A172 (cell line): ENCODE data around the gene C18orf54. TPM values are rescaled to one million over a fixed set of nuclear protein-coding genes. Genes with fewer than 3 reads are reported as not detected.
"Not testable (repeated sequence)": the region's sequence is repeated elsewhere in the genome, so short reads cannot be mapped to it uniquely, and the experiment has no call there.

Experiments used
- DNase-seq: peaks from one replicate; pipeline ENCODE4 v3.0.0-alpha.2; 2015; ENCODE audit warnings: low spot score
- total RNA-seq: library from RNA; depleted of rRNA; stranded (reverse); fragments of >200 nt; shearing (Covaris generic); gene quantifications from 2 replicates; pipeline ENCODE4 v1.2.3, GENCODE V29; 2014; rRNA removed

Gene C18orf54
- total RNA-seq: 4.8 and 5.7 TPM in 2 replicates

DNA sequence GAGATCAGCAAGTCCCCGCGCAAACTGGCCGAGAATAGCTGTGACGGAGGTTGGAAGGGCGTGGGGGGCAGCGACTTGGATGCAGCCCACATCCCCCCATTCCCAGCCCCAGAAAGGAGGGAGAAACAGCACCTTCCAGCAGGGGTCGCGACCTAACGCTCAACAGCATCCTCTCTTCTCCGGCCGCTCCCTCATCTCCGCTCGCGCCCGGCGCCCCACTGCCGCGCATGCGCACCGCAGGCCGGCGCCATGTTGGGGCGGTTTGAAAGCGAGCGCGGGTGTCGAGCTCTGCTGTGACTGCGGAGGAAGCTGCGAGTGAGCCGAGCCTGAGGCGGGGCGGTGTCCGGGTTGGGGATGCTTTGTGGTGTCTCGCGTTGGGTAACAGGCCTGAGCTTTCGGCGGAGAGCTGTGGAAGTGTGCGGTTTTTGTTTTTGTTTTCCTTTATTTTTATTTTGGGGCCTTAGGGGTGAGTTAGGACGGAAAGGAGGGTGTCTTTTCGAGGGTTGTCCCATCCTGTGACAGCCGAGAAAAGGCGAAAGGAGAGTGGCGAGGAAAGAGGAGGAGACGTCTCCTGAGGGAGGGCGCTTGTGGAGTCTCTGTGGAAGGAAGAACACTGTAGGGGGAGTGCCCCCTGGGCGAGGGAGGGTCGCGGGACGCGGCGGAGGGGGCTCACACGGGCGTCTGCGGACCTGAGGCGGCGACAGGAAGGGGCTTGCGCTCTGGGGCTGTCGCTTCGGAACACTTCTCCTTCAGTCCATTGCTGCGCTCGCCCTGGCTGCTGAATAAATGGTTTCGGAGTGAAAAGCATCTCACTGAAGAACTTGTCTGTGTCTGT lies at the start of gene C18orf54, which contains the start of gene STARD6:
C18orf54 (plus strand) TSS at position 247 of the 835 bp plus-strand sequence. CDS start 2,667 bp downstream, outside the sequence.
STARD6 (minus strand) TSS at position 199 of the 835 bp plus-strand sequence. CDS start 3,285 bp downstream, outside the sequence.
- peak; percentile 74 for DNase-seq

DNA sequence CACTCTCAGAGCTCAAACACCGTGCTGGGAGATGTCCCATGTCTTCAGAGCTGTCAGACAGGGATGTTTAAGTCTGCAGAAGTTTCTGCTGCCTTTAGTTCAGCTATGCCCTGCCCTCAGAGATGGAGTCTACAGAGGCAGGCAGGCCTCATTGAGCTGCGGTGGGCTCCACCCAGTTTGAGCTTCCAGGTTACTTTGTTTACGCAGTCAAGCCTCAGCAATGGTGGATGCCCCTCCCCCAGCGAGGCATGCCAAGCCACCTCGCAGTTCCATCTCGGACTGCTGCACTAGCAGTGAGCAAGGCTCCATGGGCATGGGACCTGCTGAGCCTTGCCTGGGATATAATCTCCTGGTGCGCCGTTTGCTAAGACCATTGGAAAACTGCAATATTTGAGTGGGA lies 48.1 kb upstream of the C18orf54 start:
- not testable (repeated sequence) for DNase-seq

DNA sequence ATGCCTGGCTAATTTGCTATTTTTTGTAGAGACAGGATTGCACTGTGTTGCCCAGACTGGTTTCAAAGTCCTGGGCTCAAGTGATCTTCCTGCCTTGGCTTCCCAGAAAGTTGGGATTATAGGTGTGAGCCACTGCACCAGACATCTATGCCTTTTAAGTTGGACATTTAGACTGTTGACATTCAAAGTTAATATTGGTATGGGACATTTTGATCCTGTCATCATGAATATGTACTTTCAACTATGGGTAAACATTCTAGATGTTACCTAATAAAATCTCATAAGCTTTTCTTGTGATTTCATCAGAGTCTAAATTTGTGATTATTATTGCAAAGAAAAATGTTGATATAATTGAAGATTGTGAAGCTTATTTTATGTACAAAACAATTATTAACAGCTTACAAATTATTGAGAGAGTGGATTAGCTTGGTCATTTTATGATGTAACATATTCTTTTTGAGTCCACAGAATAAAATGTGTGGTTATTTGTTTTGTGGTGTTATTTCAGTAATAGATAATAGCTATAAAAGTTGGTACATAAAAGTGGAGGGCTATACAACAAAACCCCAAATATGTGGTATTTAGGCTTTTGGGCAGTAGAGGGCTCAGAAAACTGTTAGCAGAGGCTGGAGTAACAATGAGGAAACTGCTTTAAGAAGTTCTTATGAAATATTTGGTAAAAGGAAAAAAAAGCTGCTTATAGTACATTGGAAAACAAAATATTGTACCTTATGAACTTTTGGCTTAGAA lies 41.5 kb upstream of the C18orf54 start:
- no peak for DNase-seq

DNA sequence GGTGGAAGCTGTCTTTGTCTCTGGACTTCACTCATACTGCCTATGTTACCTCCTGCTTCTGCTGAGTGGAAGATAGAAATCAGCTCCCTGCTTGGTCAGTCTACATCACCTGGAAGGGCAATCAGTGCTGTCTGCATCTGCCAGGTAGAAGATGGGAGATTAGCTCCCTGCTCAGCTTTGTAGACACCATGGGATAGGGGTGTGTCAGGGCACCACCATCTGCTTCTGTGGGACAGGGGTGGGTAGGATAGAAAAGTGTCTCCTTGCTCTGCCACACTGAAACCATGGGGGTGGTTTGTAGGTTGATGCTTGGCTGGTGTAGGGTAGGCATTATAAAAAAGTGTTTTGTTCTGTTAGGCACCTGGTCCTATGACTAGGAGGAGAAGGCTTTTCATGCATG lies 34.1 kb upstream of the C18orf54 start:
- DNase-seq: no peak

DNA sequence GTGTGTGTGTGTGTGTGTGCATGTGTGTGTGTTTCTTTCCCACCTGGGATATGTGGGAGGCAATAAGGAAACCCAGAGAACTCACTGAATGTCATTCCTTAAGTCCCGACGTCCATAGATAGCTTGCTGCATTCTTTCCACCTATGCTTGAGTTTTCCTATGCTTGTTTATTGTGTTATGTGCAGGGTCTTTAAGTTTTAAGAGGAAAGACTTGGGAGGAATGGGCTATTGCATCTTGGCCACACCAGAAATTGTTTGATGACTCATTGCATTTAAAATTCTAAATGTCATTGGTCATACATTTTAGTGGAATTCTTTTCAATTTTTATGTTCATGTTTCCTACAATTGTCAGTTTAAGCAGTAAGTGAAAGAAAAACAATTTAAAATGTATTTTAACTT lies 33.7 kb upstream of the C18orf54 start:
- DNase-seq: no peak

DNA sequence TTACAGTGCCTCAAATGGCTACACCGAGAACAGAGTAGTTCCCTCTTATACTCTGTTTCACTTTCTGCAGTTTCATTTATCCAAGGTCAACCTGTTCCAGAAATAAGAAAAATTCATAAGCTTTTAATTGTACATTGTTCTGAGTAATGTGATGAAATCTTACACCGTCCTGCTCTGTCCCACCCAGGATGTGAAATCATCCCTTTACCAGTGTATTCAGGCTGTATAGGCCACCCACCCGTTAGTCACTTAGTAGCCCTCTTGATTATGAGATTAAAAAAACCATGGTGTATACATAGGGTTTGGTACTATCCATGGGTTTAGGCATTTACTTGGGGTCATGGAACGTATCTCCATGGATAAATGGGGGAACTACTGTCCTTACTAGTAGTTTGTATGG lies 29.9 kb upstream of the C18orf54 start:
- DNase-seq: no peak

DNA sequence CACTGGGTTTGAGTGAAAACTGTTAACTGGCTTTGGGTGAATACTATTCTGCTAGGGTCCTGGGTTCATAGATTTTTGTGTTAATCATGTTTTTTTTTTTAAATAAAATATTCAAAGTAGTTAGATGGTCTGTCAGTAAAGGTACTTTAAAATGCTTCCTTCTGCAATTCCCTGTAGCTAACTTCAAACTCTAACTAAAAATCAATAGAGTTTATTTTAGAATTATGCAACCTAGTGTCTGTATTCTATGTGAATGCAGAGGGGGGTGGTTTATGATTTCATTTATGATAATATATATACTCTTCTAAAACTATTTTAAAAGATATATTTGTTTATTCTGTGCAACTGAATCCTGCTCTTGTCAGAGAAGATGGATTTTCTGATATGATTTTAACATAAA lies 27.9 kb upstream of the C18orf54 start:
- no peak for DNase-seq

DNA sequence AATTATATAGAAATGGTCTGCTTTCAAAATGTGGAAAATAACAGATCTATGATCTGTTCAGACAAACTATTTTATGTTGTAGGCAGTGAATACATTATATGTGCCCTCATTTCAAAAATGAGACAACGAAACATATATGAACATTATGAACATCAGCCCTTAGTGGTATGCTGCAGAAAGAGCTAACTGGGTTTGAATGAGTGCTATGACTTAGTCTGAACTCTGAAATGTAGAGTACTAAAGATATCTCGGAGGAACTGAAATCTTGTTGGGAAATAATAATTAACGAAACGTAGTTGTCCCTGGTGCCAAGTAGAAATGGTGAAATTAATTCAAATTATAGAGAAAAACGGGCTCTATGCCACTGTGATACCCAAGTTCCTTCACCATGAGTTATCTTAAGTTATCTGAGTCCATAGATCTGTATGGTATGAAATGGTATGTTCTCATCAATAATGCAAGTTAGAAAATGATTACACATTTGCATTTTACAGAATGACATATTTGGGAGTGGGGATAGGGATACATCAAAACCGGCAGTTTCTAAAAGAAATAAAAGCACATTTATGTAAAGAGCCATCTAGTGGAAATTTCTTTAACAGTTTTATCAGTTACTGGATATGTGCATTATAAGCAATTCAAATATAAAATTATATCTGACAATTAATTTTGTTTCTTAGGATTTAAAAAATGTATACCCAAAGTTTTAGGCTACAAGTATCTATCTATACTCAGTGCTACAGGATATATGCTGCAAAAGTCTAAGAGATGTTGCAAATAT lies 26.7 kb upstream of the C18orf54 start:
- no peak for DNase-seq

DNA sequence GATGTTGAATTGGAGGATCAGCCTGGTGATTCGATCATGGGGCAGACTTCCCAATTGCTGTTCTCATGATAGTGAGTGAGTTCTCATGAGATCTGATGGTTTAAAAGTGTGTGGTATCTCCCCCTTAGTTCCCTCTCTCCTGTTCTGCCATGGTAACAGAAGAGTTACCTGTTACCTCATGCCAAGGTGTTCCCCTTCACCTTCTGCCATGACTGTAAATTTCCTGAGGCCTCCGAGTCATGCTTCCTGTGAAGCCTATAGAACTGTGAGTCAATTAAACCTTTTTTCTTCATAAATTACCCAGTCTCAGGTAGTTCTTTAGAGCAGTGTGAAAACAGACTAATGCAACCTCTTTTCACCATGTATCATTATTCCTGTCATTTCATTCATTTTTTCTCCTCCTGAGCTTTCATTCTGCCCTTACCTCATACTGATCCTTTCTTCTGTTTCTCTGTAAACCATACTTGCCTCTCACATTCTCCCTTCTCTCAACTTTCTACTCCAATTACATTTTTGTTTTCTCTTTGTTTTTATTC lies 22.0 kb upstream of the C18orf54 start:
- no peak for DNase-seq

DNA sequence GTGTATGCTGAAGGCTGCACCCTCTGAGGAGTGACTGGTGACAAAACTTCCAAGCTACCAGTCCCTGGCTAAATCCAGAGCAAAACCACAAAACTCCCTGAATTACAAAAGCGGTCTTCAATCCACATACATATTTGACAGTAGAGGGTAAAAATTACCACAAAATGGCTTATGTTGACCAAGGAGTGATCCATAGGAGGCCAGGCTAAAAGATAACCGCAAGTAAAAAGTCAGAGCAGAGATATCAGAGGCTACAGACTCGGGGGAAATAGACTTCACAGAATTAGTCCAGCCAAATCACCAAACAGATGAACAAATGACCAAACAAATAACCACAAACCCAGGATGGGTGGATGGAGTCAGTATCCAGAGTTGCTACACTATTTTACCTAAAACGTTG lies 19.5 kb upstream of the C18orf54 start:
- DNase-seq: no peak

DNA sequence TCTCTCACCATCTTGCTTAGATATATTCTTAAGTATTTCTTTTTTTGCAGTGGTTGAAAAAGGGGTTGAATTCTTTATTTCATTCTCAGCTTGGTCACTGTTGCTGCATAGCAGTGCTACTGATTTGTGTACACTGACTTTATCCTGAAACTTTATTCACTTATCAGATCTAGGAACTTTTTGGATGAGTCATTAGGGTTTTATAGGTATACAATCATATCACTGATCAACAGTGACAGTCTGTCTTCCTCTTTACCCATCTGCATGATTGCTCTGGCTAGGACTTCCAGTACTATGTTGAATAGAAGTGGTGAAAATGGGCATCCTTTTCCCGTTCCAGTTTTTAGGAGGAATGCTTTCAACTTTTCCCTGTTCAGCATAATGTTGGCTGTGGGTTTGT lies 6.5 kb upstream of the C18orf54 start:
- DNase-seq: no peak

DNA sequence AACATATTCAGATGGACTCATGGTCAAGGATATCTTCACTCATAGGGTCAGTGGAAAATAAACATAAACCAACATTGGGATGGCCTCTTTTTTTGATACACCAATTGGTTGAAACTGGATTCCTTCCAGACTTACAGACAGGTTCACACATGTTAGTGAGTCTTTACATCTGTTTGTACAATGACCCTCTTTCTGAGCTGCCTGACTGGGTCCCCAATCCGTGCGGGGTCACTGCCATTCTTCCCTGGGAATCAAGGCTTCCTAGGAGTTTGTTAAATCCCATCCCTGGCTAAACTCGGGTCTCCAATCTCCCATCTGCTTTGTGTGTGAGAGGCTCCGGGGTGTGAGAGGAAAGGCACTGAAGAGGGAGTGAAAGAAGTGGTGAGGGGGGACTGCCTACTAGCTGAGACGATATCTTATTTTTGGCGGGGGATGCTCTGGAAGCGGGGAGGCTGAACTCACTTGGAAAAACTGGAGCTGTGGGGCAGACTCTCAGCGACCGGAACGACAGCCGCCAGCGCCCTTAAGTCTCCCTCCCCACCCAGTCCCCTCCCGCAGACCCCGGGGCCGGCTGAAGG lies 535 bp upstream of the C18orf54 start:
- no peak for DNase-seq

DNA sequence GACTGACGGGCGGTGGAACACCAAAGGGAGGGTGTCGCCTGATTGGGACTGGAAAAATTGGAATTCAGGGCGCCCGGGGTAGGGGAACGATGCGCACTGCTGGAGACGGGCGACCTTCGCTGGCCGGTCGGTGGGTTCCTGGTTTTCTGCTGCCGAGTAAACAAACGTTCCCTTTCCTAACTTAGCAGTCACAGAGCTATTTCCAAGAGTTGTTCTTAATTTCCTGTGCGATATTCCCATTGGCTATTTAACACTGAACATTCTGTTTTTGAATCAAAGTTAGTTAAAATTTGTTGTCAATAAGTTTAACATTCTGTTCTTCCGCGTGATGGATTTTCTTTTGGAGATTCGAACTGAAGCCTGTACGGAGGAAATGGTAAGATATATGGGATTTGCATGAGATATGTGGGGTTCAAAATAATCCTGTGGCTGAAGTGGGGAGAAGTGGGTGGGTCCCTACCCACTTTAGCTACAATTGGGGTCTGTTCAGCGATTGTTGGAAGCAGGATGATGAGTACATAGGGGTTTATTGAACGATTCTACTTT lies 862 bp downstream of the C18orf54 start:
- no peak for DNase-seq

DNA sequence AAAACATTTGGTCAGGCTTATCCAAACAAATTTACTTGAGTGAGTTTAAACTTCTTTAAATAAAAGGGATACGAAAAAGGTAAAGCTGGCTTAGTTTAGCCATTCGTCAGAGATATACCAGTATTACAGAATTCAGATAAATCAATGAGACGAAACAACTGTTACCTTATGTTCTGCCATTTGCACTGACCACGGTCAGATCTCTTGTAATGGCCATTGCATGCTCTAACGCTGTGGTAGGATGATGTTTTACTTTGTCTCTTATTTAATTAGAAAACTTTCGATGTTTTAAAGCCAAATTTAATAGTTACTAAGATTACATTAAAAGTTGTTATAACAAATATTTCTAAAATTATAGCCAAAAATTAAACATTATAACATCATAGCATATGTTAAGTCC lies 1.5 kb downstream of the C18orf54 start:
- DNase-seq: no peak

DNA sequence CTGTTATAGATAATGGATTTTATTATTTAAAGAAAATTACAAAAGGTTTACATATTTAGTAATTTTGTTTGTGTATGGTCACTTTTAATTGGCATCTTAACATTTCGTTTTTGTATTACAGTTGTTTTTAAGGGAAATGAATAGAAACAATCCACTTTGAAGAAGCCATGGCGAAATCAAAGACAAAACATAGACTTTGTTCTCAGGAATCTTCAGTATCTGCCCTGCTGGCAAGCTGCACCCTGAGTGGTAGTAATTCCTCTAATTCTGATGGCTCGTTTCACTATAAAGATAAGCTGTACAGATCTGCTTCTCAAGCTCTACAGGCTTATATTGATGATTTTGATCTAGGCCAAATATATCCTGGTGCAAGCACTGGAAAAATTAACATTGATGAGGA lies 2.7 kb downstream of the C18orf54 start:
- DNase-seq: no peak

DNA sequence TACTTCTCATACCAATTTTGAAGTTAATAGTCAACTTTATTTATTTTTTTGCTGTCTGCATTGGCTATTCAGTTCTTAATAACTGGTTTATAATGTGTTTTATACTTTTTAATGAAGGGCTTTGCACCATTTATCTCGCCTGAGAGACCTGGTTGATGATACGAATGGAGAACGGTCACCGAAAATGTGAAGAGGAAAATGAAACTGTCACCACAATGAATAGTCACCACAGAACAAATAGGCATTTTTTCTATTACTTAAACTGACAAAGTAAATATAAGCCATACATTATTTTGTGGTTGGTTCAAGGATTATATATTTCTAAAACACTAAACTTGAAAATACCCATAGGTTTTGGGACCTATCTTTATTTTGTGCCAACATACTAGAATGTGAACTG lies 20.4 kb downstream of the C18orf54 start:
- no peak for DNase-seq

DNA sequence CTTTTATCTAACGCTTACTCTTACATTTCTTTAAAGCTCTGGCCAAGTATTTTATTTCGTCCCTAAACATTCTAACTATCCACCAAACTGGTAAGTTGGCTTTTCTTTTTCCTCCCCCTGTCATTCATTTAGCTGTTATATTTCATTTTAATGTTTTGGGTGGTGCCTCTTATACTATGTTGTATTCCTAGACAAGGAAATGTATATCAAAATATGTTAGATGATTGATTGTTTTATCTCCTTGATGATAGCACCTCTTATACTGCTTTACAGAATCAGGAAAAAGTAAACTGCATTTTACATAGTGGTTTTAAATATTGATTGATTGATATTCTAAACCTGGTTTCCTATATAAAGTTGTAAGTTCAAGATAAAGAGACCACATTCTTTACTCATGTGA lies 23.9 kb downstream of the C18orf54 start:
- DNase-seq: no peak

DNA sequence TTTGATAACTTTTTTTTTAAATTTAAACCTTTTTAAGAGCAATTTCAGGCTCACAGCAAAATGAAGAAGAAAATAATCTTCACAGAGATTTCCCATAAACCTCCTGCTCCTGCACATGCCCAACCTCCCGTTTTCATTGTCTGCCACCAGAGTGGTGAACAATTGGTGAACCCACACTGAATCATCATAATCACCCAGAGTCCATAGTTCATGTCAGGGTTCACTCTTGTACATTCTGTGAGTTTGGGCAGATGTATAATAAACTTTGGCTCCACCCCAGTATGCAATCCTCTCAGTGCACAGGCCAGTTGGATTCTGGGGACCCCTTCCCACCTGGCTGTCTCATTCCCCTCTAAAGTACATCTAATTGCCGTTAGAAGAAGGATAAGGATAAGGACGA lies 24.4 kb downstream of the C18orf54 start:
- no peak for DNase-seq

DNA sequence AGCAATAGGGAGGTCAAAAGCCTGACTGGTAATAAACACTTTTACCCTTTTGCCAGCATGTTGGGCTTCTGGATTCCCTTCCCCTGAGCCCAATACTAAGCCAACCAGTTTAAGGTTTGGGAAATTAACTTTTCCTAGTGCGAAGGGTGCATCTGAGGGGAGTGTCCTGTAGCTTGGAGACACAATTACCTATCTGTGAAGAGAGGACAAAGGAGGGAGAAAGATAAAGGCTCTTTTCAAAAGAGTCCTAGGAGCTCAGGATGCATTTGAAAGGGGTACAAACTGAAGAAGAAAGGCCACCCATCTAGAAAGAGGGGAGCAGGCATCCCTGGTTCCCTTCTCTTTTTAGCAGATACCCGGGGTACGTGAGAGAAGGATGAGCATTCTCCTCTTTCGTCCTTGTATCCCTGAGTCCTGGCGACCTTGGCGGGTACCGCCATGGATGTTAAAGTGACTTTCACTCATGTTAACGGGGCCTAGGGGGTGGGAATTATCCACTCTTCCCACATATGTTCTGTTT lies 25.1 kb downstream of the C18orf54 start:
- DNase-seq: no peak

DNA sequence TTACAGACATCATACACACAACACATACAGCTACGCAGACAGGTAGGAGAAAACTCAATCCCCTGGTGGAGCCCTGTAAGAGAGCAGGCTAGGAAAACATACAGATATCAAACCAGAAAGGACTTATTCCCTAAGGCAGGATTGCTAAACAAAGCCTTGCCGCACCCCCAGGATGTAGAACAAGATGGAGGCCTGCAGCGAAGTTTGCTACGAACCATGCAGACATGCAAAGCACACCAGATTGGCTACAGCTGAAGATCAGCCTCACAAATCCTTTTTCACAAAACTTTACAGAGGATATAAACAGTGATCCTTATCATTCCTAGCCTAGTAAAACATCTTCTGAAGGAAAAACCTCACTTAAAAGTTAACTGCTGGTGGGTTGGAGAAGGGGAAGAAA lies 28.3 kb downstream of the C18orf54 start:
- DNase-seq: no peak
